Limb (tissue), 2 donors: Measurements from ENCODE around the gene SLC16A5.
"Not testable (repeated sequence)": the region's sequence is repeated elsewhere in the genome, so short reads cannot be mapped to it uniquely, and the experiment has no call there.

Source experiments
- DNase-seq, 2 donors: peaks; one replicate each; pipeline ENCODE4 v3.0.0-alpha.2; 2016; ENCODE audit errors: extremely low spot score in 2 of 2

Gene SLC16A5

GRCh38 chr17:75132018-75133000 is 44.6 kb downstream of the SLC16A5 start:
- not testable (repeated sequence) for DNase-seq

GRCh38 chr17:75133001-75133400 is 45.2 kb downstream of the SLC16A5 start:
- DNase-seq = no peak

GRCh38 chr17:75133607-75134347 is 46.0 kb downstream of the SLC16A5 start:
- DNase-seq = not testable (repeated sequence)

GRCh38 chr17:75135452-75135851 is 47.7 kb downstream of the SLC16A5 start:
- no peak for DNase-seq

GRCh38 chr17:75135946-75136345 is 48.2 kb downstream of the SLC16A5 start:
- DNase-seq = no peak

- DNase-seq = not testable (repeated sequence)
Measured at GRCh38 chr17:75137762-75138161, 50.0 kb downstream of the SLC16A5 start.

- no peak for DNase-seq
Measured at GRCh38 chr17:75138519-75138918, 50.8 kb downstream of the SLC16A5 start.

- DNase-seq = no peak
Measured at GRCh38 chr17:75142236-75142971, 54.6 kb downstream of the SLC16A5 start.

GRCh38 chr17:75144816-75145512 is 57.2 kb downstream of the SLC16A5 start:
- DNase-seq = no peak

GRCh38 chr17:75146592-75146991 is 58.8 kb downstream of the SLC16A5 start:
- no peak for DNase-seq

- no peak for DNase-seq
Measured at GRCh38 chr17:75147878-75148546, 60.3 kb downstream of the SLC16A5 start.

GRCh38 chr17:75151930-75152329 is 64.2 kb downstream of the SLC16A5 start:
- no peak for DNase-seq

- no peak for DNase-seq
Measured at GRCh38 chr17:75152523-75152921, 64.8 kb downstream of the SLC16A5 start.

GRCh38 chr17:75152922-75153779 is 65.4 kb downstream of the SLC16A5 start:
- DNase-seq = peak; percentile 26 to 76

GRCh38 chr17:75153780-75154194 is 66.0 kb downstream of the SLC16A5 start:
- peak in 1 of 2 donors; percentile 5 for DNase-seq

- DNase-seq = peak; percentile 97 to 98
Measured at GRCh38 chr17:75154195-75155106, 66.7 kb downstream of the SLC16A5 start, which contains the start of gene JPT1. Gene JPT1 (minus strand): TSS chr17:75154512. CDS start chr17:75154397, 115 bp downstream.

- peak in 1 of 2 donors; percentile 30 for DNase-seq
Measured at GRCh38 chr17:75155191-75155601, 67.4 kb downstream of the SLC16A5 start.
